HepG2 (cell line): ENCODE results near the gene NF2. TPM values are rescaled to one million over a fixed set of nuclear protein-coding genes. Genes with fewer than 3 reads are reported as not detected.

Experiments
- ADNP ChIP-seq: sonication (generic); formaldehyde crosslinking; IDR thresholded peaks from 2 replicates; pipeline ENCODE4 v1.4.0; 2020; ENCODE audit warnings: missing genetic modification reagents
- CHCHD3 ChIP-seq: sonication (generic); formaldehyde crosslinking; IDR thresholded peaks from 2 replicates; pipeline ENCODE4 v1.8.0; 2022; ENCODE audit warnings: mild to moderate bottlenecking, missing genetic modification reagents, moderate library complexity
- MAFG ChIP-seq: sonication (generic); formaldehyde crosslinking; IDR thresholded peaks from 2 replicates; pipeline ENCODE4 v1.5.1; 2020; ENCODE audit warnings: mild to moderate bottlenecking, missing genetic modification reagents
- PHB2 ChIP-seq: fragments of 450-650 bp; IDR thresholded peaks from 2 replicates; pipeline ENCODE4 v1.6.1; 2018; ENCODE audit not compliant: partially characterized antibody
- PRMT3 ChIP-seq: sonication (generic); formaldehyde crosslinking; IDR thresholded peaks from 2 replicates; pipeline ENCODE4 v1.8.1; 2022; ENCODE audit warnings: low read depth, mild to moderate bottlenecking, moderate library complexity, missing genetic modification reagents, borderline replicate concordance
- SOX13 ChIP-seq, 3 experiments: fragments of 450-650 bp in 1 of 3; sonication (generic) in 1 of 3; formaldehyde crosslinking in 1 of 3; IDR thresholded peaks in 2 of 3; conservative IDR thresholded peaks in 1 of 3; 2 replicates each; pipeline versions ENCODE4 v1.5.0 to v1.6.1; 2016 to 2020; ENCODE audit warnings: antibody characterized with exemption in 1 of 3, mild to moderate bottlenecking in 1 of 3, missing compliant biosample characterization in 1 of 3, missing genetic modification reagents in 1 of 3, moderate library complexity in 1 of 3
- TEF ChIP-seq: sonication (generic); formaldehyde crosslinking; IDR thresholded peaks from 2 replicates; pipeline ENCODE4 v1.5.0; 2020; ENCODE audit warnings: missing genetic modification reagents
- ZBTB34 ChIP-seq: sonication (generic); formaldehyde crosslinking; IDR thresholded peaks from 2 replicates; pipeline ENCODE4 v1.8.0; 2022; ENCODE audit warnings: mild to moderate bottlenecking, missing genetic modification reagents
- ZBTB44 ChIP-seq: sonication (generic); formaldehyde crosslinking; IDR thresholded peaks from 2 replicates; pipeline ENCODE4 v1.4.0; 2020; ENCODE audit warnings: missing genetic modification reagents
- ZFY ChIP-seq: sonication (generic); formaldehyde crosslinking; IDR thresholded peaks from 2 replicates; pipeline ENCODE4 v1.4.0; 2020; ENCODE audit warnings: missing genetic modification reagents
- ZKSCAN8 ChIP-seq: IDR thresholded peaks from 2 replicates; pipeline ENCODE4 v1.6.1; 2016; ENCODE audit warnings: borderline replicate concordance, missing genetic modification reagents, missing compliant biosample characterization
- ZNF460 ChIP-seq: sonication (generic); formaldehyde crosslinking; IDR thresholded peaks from 2 replicates; pipeline ENCODE4 v1.5.1; 2020; ENCODE audit warnings: missing genetic modification reagents, mild to moderate bottlenecking, borderline replicate concordance
- ZNF740 ChIP-seq: sonication (generic); formaldehyde crosslinking; IDR thresholded peaks from 2 replicates; pipeline ENCODE4 v1.4.0; 2020; ENCODE audit warnings: missing genetic modification reagents
- polyA plus RNA-seq, 8 experiments: library from polyadenylated mRNA; depleted of rRNA in 3 of 8; stranded (reverse) in 7 of 8; unstranded in 1 of 8; fragments of >200 nt; fragmentation: Illumina TruSeq in 4 of 8; extraction: Trizol in 4 of 8; gene quantifications; 2 replicates each; pipeline versions ENCODE4 v1.2.1 to v1.2.3, GENCODE V29; 2011 to 2016; ENCODE audit warnings: low read depth in 4 of 8, missing spikeins in 1 of 8, mixed read lengths in 1 of 8; ENCODE audit not compliant: insufficient read depth in 1 of 8
- total RNA-seq, 5 experiments: library from RNA; depleted of rRNA; stranded (reverse); fragments of >200 nt; fragmentation: Illumina TruSeq; extraction: Trizol; gene quantifications; 2 replicates each; pipeline ENCODE4 v1.2.3, GENCODE V29; 2016; ENCODE audit warnings: low read depth in 1 of 5
- TF ChIP-seq, protein P1 (sequence below): sonication (generic); formaldehyde crosslinking; IDR thresholded peaks from 2 replicates; pipeline ENCODE4 v1.4.0; 2020; ENCODE audit warnings: mild to moderate bottlenecking, missing genetic modification reagents
- TF ChIP-seq, protein P2 (sequence below): sonication (generic); formaldehyde crosslinking; IDR thresholded peaks from 2 replicates; pipeline ENCODE4 v1.4.0; 2020; ENCODE audit warnings: missing genetic modification reagents

NF2 gene
- total and polyA plus RNA-seq, 2 of the 13 experiments (the other 11 are each of a cell fraction or from before 2014, with no cell fraction given), result 9.3 to 33.3 TPM

GRCh38 chr22:29716814-29717545, 113.5 kb downstream of the NF2 start (continued):
- TF ChIP-seq ZBTB34 (CRISPR knock-in tag) (no peak), SOX13 (IDR thresholded peaks at IDR 0.05) (no peak), SOX13 (CRISPR knock-in tag; conservative IDR thresholded peaks at IDR 0.05 in 1 of 2, IDR thresholded peaks at IDR 0.05 in 1 of 2) (peak in 1 of 2 experiments; percentile 72; a peak in 2 of 4 replicates), ZNF740 (CRISPR knock-in tag) (no peak), ZBTB44 (peak; percentile 98), ADNP (CRISPR knock-in tag) (no peak), PHB2 (no peak), ZKSCAN8 (no peak), CHCHD3 (no peak), MAFG (CRISPR knock-in tag) (no peak), TEF (CRISPR knock-in tag) (peak; percentile 87; the same call in 1 of the 2 replicates), ZFY (peak; percentile 58), PRMT3 (CRISPR knock-in tag) (peak; percentile 48; the same call in 1 of the 2 replicates), ZNF460 (CRISPR knock-in tag) (no peak)
- TF ChIP-seq, protein P1, sequence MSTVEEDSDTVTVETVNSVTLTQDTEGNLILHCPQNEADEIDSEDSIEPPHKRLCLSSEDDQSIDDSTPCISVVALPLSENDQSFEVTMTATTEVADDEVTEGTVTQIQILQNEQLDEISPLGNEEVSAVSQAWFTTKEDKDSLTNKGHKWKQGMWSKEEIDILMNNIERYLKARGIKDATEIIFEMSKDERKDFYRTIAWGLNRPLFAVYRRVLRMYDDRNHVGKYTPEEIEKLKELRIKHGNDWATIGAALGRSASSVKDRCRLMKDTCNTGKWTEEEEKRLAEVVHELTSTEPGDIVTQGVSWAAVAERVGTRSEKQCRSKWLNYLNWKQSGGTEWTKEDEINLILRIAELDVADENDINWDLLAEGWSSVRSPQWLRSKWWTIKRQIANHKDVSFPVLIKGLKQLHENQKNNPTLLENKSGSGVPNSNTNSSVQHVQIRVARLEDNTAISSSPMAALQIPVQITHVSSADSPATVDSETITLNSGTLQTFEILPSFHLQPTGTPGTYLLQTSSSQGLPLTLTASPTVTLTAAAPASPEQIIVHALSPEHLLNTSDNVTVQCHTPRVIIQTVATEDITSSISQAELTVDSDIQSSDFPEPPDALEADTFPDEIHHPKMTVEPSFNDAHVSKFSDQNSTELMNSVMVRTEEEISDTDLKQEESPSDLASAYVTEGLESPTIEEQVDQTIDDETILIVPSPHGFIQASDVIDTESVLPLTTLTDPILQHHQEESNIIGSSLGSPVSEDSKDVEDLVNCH (CRISPR knock-in tag), result no peak
- TF ChIP-seq, protein P2, sequence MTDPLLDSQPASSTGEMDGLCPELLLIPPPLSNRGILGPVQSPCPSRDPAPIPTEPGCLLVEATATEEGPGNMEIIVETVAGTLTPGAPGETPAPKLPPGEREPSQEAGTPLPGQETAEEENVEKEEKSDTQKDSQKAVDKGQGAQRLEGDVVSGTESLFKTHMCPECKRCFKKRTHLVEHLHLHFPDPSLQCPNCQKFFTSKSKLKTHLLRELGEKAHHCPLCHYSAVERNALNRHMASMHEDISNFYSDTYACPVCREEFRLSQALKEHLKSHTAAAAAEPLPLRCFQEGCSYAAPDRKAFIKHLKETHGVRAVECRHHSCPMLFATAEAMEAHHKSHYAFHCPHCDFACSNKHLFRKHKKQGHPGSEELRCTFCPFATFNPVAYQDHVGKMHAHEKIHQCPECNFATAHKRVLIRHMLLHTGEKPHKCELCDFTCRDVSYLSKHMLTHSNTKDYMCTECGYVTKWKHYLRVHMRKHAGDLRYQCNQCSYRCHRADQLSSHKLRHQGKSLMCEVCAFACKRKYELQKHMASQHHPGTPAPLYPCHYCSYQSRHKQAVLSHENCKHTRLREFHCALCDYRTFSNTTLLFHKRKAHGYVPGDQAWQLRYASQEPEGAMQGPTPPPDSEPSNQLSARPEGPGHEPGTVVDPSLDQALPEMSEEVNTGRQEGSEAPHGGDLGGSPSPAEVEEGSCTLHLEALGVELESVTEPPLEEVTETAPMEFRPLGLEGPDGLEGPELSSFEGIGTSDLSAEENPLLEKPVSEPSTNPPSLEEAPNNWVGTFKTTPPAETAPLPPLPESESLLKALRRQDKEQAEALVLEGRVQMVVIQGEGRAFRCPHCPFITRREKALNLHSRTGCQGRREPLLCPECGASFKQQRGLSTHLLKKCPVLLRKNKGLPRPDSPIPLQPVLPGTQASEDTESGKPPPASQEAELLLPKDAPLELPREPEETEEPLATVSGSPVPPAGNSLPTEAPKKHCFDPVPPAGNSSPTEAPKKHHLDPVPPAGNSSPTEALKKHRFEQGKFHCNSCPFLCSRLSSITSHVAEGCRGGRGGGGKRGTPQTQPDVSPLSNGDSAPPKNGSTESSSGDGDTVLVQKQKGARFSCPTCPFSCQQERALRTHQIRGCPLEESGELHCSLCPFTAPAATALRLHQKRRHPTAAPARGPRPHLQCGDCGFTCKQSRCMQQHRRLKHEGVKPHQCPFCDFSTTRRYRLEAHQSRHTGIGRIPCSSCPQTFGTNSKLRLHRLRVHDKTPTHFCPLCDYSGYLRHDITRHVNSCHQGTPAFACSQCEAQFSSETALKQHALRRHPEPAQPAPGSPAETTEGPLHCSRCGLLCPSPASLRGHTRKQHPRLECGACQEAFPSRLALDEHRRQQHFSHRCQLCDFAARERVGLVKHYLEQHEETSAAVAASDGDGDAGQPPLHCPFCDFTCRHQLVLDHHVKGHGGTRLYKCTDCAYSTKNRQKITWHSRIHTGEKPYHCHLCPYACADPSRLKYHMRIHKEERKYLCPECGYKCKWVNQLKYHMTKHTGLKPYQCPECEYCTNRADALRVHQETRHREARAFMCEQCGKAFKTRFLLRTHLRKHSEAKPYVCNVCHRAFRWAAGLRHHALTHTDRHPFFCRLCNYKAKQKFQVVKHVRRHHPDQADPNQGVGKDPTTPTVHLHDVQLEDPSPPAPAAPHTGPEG (CRISPR knock-in tag), result peak; percentile 75; the same call in 1 of the 2 replicates
